GM23248 (cell line): ENCODE measurements around the gene CDH11. TPM values are rescaled to one million over a fixed set of nuclear protein-coding genes. Genes with fewer than 3 reads are reported as not detected.

Source experiments
- DNase-seq: peaks from one replicate; pipeline ENCODE4 v3.0.0-alpha.2; 2015
- H2AFZ ChIP-seq: fragments of 200-600 bp; sonication (generic); 2 replicates; pipeline ENCODE4 v1.6.1; 2016; ENCODE audit warnings: antibody characterized with exemption
- H3F3A ChIP-seq: fragments of 200-600 bp; sonication (generic); 2 replicates; pipeline ENCODE4 v1.6.1; 2016; ENCODE audit warnings: mild to moderate bottlenecking, antibody characterized with exemption, mixed run types; ENCODE audit not compliant: insufficient read depth
- H3K27ac ChIP-seq: fragments of 200-600 bp; sonication (generic); 2 replicates; pipeline ENCODE4 v1.5.1; 2016; ENCODE audit warnings: mild to moderate bottlenecking
- H3K27me3 ChIP-seq: fragments of 200-600 bp; sonication (generic); replicated peaks from 2 replicates; pipeline ENCODE4 v1.6.1; 2016; ENCODE audit warnings: mild to moderate bottlenecking; ENCODE audit not compliant: insufficient read depth
- H3K36me3 ChIP-seq: fragments of 200-600 bp; sonication (generic); 2 replicates; pipeline ENCODE4 v1.6.1; 2016; ENCODE audit warnings: low read depth, mild to moderate bottlenecking
- H3K4me1 ChIP-seq: fragments of 200-600 bp; sonication (generic); 2 replicates; pipeline ENCODE4 v1.6.1; 2016; ENCODE audit warnings: mild to moderate bottlenecking; ENCODE audit not compliant: insufficient read depth
- H3K4me2 ChIP-seq: fragments of 200-600 bp; sonication (generic); one replicate; pipeline ENCODE4 v1.6.1; 2016; ENCODE audit warnings: mild to moderate bottlenecking; ENCODE audit not compliant: unreplicated experiment
- H3K4me3 ChIP-seq: fragments of 200-600 bp; sonication (generic); 2 replicates; pipeline ENCODE4 v1.5.1; 2016; ENCODE audit warnings: mild to moderate bottlenecking
- H3K79me2 ChIP-seq: fragments of 200-600 bp; sonication (generic); 2 replicates; pipeline ENCODE4 v1.6.1; 2016; ENCODE audit warnings: mild to moderate bottlenecking; ENCODE audit not compliant: insufficient read depth
- H3K9ac ChIP-seq: fragments of 200-600 bp; sonication (generic); 2 replicates; pipeline ENCODE4 v1.6.1; 2016; ENCODE audit warnings: mild to moderate bottlenecking
- H3K9me2 ChIP-seq: fragments of 200-600 bp; sonication (generic); 2 replicates; pipeline ENCODE4 v1.6.1; 2016; ENCODE audit warnings: mixed run types, mild to moderate bottlenecking, moderate library complexity; ENCODE audit not compliant: insufficient read depth
- H3K9me3 ChIP-seq: fragments of 200-600 bp; sonication (generic); one replicate; pipeline ENCODE4 v1.6.1; 2017; ENCODE audit warnings: low read depth
- H4K20me1 ChIP-seq: fragments of 200-600 bp; sonication (generic); 2 replicates; pipeline ENCODE4 v1.6.0; 2016; ENCODE audit not compliant: insufficient read depth
- EZH2 ChIP-seq: fragments of 200-600 bp; sonication (generic); IDR thresholded peaks from 2 replicates; pipeline ENCODE4 v1.6.1; 2018; ENCODE audit warnings: antibody characterized with exemption, mild to moderate bottlenecking; ENCODE audit not compliant: insufficient read depth, poor library complexity, severe bottlenecking
- EZH2phosphoT487 ChIP-seq: fragments of 200-600 bp; sonication (generic); IDR thresholded peaks from 2 replicates; pipeline ENCODE4 v1.6.1; 2018; ENCODE audit warnings: antibody characterized with exemption, moderate library complexity, mild to moderate bottlenecking, low read depth; ENCODE audit not compliant: insufficient read depth
- WGBS, 2 experiments: methylation state at CpG; one replicate each; pipeline ENCODE4 v1.1.6; 2015 to 2017; ENCODE audit warnings: low lambda C conversion rate in 2 of 2, low coverage in 1 of 2; ENCODE audit errors: missing lambda C conversion rate in 2 of 2; 5-methylcytosine and 5-hydroxymethylcytosine counted together
- in situ Hi-C: fragments of 300-500 bp; cut with MboI; formaldehyde crosslinking; loops from 2 replicates; pipeline ENCODE4 v1.15.0; 2020
- polyA plus RNA-seq: library from polyadenylated mRNA; unstranded; fragments of >200 nt; fragmentation: Nextera tagmentation; extraction: Ambion mirVana; gene quantifications from 2 replicates; pipeline ENCODE4 v1.2.1, GENCODE V29; 2016
- total RNA-seq: library from RNA; depleted of rRNA; stranded (reverse); fragments of >200 nt; shearing (Covaris generic); gene quantifications from 2 replicates; pipeline ENCODE4 v1.2.3, GENCODE V29; 2014

CDH11 gene
- total and polyA plus RNA-seq, 2 experiments from 2014 or later: 264 to 525 TPM

GRCh38 chr16:64977206-64977920 is 144.5 kb downstream of the CDH11 start:
- Histone ChIP-seq H3K4me3 (no peak overlapping the region), H3K79me2 (peaks cover 56% of the 10 kb centered on the region), H3K27me3 (no peaks in the 10 kb centered on the region), H3K4me1 (peaks cover 36% of the 10 kb centered on the region), H2AFZ (no peak overlapping the region), H3K9me3 (no peaks in the 10 kb centered on the region), H3K4me2 (peak overlapping the region; percentile 23), H3K9me2 (no peaks in the 10 kb centered on the region), H3K36me3 (peaks cover 54% of the 10 kb centered on the region), H3F3A (peaks cover 68% of the 10 kb centered on the region), H4K20me1 (no peaks in the 10 kb centered on the region; the same call in 1 of the 2 replicates), H3K27ac (peak overlapping the region; percentile 72), H3K9ac (no peak overlapping the region)
- WGBS, 2 experiments: 29 to 32% methylated on average over 4 of the region's 4 CpGs
- TF ChIP-seq EZH2phosphoT487 (no peak), EZH2 (no peak)
- peak; percentile 87 for DNase-seq
- in situ Hi-C loops: loop anchor here (25.0 kb wide), 1 partner anchor 1515 kb away; no protein-coding TSS in a partner anchor

GRCh38 chr16:64975821-64976220 is 146.0 kb downstream of the CDH11 start:
- H3K36me3 ChIP-seq: peaks cover 60% of the 10 kb centered on the region
- DNase-seq: peak; percentile 50
- H3K27me3 ChIP-seq: no peaks in the 10 kb centered on the region
- peaks cover 60% of the 10 kb centered on the region for H3K79me2 ChIP-seq
- H3K27ac ChIP-seq: peak overlapping the region; percentile 72
- 19 to 21% methylated on average over 1 of the region's 1 CpG for WGBS, 2 experiments
- TF ChIP-seq EZH2phosphoT487 (no peak), EZH2 (no peak)
- in situ Hi-C loops: loop anchor here (25.0 kb wide), 1 partner anchor 1514 kb away; no protein-coding TSS in a partner anchor
- H3K4me3 ChIP-seq: no peak overlapping the region
- H3K9ac ChIP-seq: no peak overlapping the region
- H3F3A ChIP-seq: peaks cover 71% of the 10 kb centered on the region
- no peaks in the 10 kb centered on the region; the same call in 1 of the 2 replicates for H4K20me1 ChIP-seq
- no peaks in the 10 kb centered on the region for H3K9me2 ChIP-seq
- H2AFZ ChIP-seq: no peak overlapping the region
- peaks cover 36% of the 10 kb centered on the region for H3K4me1 ChIP-seq
- no peaks in the 10 kb centered on the region for H3K9me3 ChIP-seq
- H3K4me2 ChIP-seq: peak overlapping the region; percentile 5

DNA sequence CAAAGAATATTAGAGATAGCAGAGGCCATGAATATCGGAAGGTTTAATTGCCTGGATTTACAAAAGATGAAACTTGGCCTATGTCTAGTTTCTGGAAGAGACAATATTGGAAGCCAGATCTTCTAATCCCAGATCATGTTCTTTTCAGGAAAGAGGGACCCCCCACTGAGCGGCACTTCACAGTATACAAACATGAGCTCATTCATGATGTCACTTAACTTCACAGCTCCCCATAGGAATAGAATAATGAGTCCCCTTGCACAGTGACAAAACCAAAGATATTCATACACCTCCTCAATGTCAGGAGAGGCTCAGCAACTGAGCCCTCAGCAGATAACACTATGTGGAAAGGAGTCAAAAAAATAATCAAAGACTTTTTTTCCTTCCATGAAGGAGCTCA is 147.5 kb downstream of the CDH11 start:
- no peak overlapping the region for H3K4me3 ChIP-seq
- no peak for DNase-seq
- H3K27me3 ChIP-seq: no peaks in the 10 kb centered on the region
- H3K9ac ChIP-seq: no peak overlapping the region
- no peaks in the 10 kb centered on the region; the same call in 1 of the 2 replicates for H4K20me1 ChIP-seq
- H3K4me1 ChIP-seq: peaks cover 40% of the 10 kb centered on the region
- peaks cover 68% of the 10 kb centered on the region for H3K36me3 ChIP-seq
- H2AFZ ChIP-seq: no peak overlapping the region
- TF ChIP-seq EZH2 (no peak), EZH2phosphoT487 (no peak)
- H3F3A ChIP-seq: peaks cover 71% of the 10 kb centered on the region
- no peak overlapping the region for H3K4me2 ChIP-seq
- no peaks in the 10 kb centered on the region for H3K9me2 ChIP-seq
- 95 to 97% methylated on average over 2 of the region's 2 CpGs for whole genome bisulfite sequencing, 2 experiments
- no peak overlapping the region for H3K27ac ChIP-seq
- in situ Hi-C loops: no loop called here
- no peaks in the 10 kb centered on the region for H3K9me3 ChIP-seq
- peaks cover 54% of the 10 kb centered on the region for H3K79me2 ChIP-seq

DNA sequence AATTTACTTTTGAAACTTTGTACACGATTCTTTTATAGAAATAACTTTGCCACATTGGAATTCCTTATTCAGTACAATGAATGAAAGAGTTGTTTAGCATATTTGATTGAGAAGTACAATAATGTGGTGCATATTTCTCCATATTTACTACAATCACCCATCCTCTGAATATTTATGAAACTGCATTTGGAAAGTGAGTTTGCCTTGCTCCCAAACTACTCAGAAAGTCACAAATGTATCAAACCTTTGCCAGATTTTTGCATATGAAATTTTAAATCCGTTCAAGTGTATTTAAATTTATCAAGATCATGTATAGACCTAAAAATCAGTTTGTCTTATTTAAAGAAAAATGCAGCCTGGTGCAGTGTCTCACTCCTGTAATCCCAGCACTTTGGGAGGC is 148.7 kb downstream of the CDH11 start:
- TF ChIP-seq EZH2 (no peak), EZH2phosphoT487 (no peak)
- Histone ChIP-seq H3K9me3 (no peaks in the 10 kb centered on the region), H3K4me2 (no peak overlapping the region), H3F3A (peaks cover 71% of the 10 kb centered on the region), H3K9ac (no peak overlapping the region), H3K4me1 (peaks cover 46% of the 10 kb centered on the region), H4K20me1 (no peaks in the 10 kb centered on the region; the same call in 1 of the 2 replicates), H3K9me2 (no peaks in the 10 kb centered on the region), H3K79me2 (peaks cover 44% of the 10 kb centered on the region), H3K27ac (no peak overlapping the region), H3K36me3 (peaks cover 71% of the 10 kb centered on the region), H3K4me3 (no peak overlapping the region), H3K27me3 (no peaks in the 10 kb centered on the region), H2AFZ (no peak overlapping the region)
- DNase-seq: no peak
- in situ Hi-C loops: no loop called here
- WGBS, 2 experiments: 49 to 50% methylated on average over 2 of the region's 2 CpGs
